Trophoblast cell (in vitro differentiated cells and primary cell): ENCODE results near the gene ZSCAN20.

Source experiments
- DNase-seq, 2 donors: peaks; one replicate each; pipeline ENCODE4 v3.0.0-alpha.2; 2016
- H2AFZ ChIP-seq: 2 replicates; pipeline ENCODE4 v1.6.1; 2013; ENCODE audit warnings: low read length, moderate library complexity, mild to moderate bottlenecking; ENCODE audit not compliant: insufficient read depth, poor library complexity
- H2AK5ac ChIP-seq: 2 replicates; pipeline ENCODE4 v1.6.1; 2013; ENCODE audit warnings: mild to moderate bottlenecking, low read length
- H2BK120ac ChIP-seq: 2 replicates; pipeline ENCODE4 v1.6.1; 2013; ENCODE audit warnings: low read length, mild to moderate bottlenecking, moderate library complexity; ENCODE audit not compliant: insufficient read depth, poor library complexity
- H2BK12ac ChIP-seq: 2 replicates; pipeline ENCODE4 v1.6.1; 2013; ENCODE audit warnings: mild to moderate bottlenecking, low read length, moderate library complexity
- H2BK5ac ChIP-seq: 2 replicates; pipeline ENCODE4 v1.6.1; 2013; ENCODE audit warnings: low read length, low read depth, moderate library complexity, mild to moderate bottlenecking; ENCODE audit not compliant: poor library complexity
- H3K14ac ChIP-seq: 2 replicates; pipeline ENCODE4 v1.6.1; 2013; ENCODE audit warnings: mild to moderate bottlenecking, low read length
- H3K18ac ChIP-seq: 2 replicates; pipeline ENCODE4 v1.6.1; 2013; ENCODE audit warnings: mild to moderate bottlenecking, low read length
- H3K23ac ChIP-seq: 2 replicates; pipeline ENCODE4 v1.6.1; 2013; ENCODE audit warnings: low read length
- H3K27ac ChIP-seq: 2 replicates; pipeline ENCODE4 v1.5.1; 2013; ENCODE audit warnings: low read depth, mild to moderate bottlenecking, inconsistent platforms, low read length, moderate library complexity
- H3K27me3 ChIP-seq: 2 replicates; pipeline ENCODE4 v1.6.1; 2013; ENCODE audit warnings: inconsistent platforms, mild to moderate bottlenecking, low read length, moderate library complexity; ENCODE audit not compliant: insufficient read depth
- H3K36me3 ChIP-seq, 2 experiments: 1 replicate in 1 of 2; 2 replicates in 1 of 2; pipeline ENCODE4 v1.6.1; 2013; ENCODE audit warnings: low read length in 2 of 2, mild to moderate bottlenecking in 2 of 2, moderate library complexity in 1 of 2; ENCODE audit not compliant: insufficient read depth in 2 of 2, control insufficient read depth in 1 of 2
- H3K4ac ChIP-seq: 2 replicates; pipeline ENCODE4 v1.6.1; 2013; ENCODE audit warnings: low read depth, mild to moderate bottlenecking, low read length, moderate library complexity
- H3K4me1 ChIP-seq, 2 experiments: 1 replicate in 1 of 2; 2 replicates in 1 of 2; pipeline ENCODE4 v1.6.1; 2013; ENCODE audit warnings: low read length in 2 of 2, mild to moderate bottlenecking in 2 of 2, moderate library complexity in 1 of 2; ENCODE audit not compliant: insufficient read depth in 2 of 2, control insufficient read depth in 1 of 2
- H3K4me2 ChIP-seq: 2 replicates; pipeline ENCODE4 v1.6.1; 2013; ENCODE audit warnings: inconsistent platforms, mild to moderate bottlenecking, low read length, moderate library complexity
- H3K4me3 ChIP-seq: 2 replicates; pipeline ENCODE4 v1.5.1; 2013; ENCODE audit warnings: mild to moderate bottlenecking, low read depth, low read length, inconsistent platforms
- H3K79me1 ChIP-seq: one replicate; pipeline ENCODE4 v1.6.1; 2013; ENCODE audit warnings: low read length
- H3K79me2 ChIP-seq: 2 replicates; pipeline ENCODE4 v1.6.1; 2013; ENCODE audit warnings: low read length, mild to moderate bottlenecking; ENCODE audit not compliant: control insufficient read depth, insufficient read depth, poor library complexity
- H3K9ac ChIP-seq: 2 replicates; pipeline ENCODE4 v1.6.1; 2013; ENCODE audit warnings: mild to moderate bottlenecking, low read length
- H3K9me3 ChIP-seq: 2 replicates; pipeline ENCODE4 v1.6.1; 2013; ENCODE audit warnings: low read depth, mild to moderate bottlenecking, control low read depth, inconsistent platforms, low read length; ENCODE audit not compliant: insufficient read depth
- H4K12ac ChIP-seq: 2 replicates; pipeline ENCODE4 v1.6.1; 2013; ENCODE audit warnings: low read depth, mild to moderate bottlenecking, low read length, moderate library complexity
- H4K8ac ChIP-seq: 2 replicates; pipeline ENCODE4 v1.6.1; 2013; ENCODE audit warnings: low read depth, mild to moderate bottlenecking, low read length, moderate library complexity
- H4K91ac ChIP-seq: one replicate; pipeline ENCODE4 v1.6.1; 2013; ENCODE audit warnings: low read depth, mild to moderate bottlenecking, low read length, moderate library complexity
- WGBS: extraction: QIAGEN DNeasy Blood & Tissue Kit; methylation state at CpG from one replicate; pipeline ENCODE4 v1.1.7; 2013; ENCODE audit warnings: missing lambda C conversion rate; ENCODE audit not compliant: insufficient read length, insufficient coverage; ENCODE audit errors: extremely low coverage; 5-methylcytosine and 5-hydroxymethylcytosine counted together

The ZSCAN20 gene

DNA sequence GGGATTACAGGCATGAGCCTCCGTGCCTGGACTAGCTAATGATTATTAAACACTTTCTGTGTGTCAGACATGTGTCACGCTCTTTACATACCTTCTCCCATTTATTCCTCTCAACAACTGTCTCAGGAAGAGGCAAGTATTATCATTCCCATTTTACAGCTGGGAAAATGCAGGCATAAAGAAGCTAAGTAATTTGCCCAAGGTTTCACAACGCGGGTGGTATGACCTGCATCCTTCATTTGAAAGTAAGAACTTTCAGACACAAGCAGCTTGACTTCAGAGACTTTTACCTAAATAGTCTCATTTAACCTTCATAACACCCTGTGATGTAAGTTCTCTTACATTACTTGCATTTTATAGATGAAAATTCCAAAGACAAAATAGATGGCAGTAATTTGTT is 1.0 kb upstream of the ZSCAN20 start:
- peaks cover 3% of the 10 kb centered on the region for H3K79me1 ChIP-seq
- no peak overlapping the region for H2AK5ac ChIP-seq
- H3K9me3 ChIP-seq, result no peaks in the 10 kb centered on the region
- H4K8ac ChIP-seq, result no peak overlapping the region
- H3K4me2 ChIP-seq, result no peak overlapping the region
- H3K18ac ChIP-seq, result no peak overlapping the region
- no peak overlapping the region for H3K27ac ChIP-seq
- H2BK5ac ChIP-seq, result no peak overlapping the region
- H3K23ac ChIP-seq, result no peak overlapping the region
- H3K79me2 ChIP-seq, result no peaks in the 10 kb centered on the region
- no peak overlapping the region for H3K14ac ChIP-seq
- no peak overlapping the region for H2BK12ac ChIP-seq
- H4K91ac ChIP-seq, result no peak overlapping the region
- H3K4me3 ChIP-seq, result no peak overlapping the region
- no peak overlapping the region for H3K4ac ChIP-seq
- H2BK120ac ChIP-seq, result no peak overlapping the region
- no peaks in the 10 kb centered on the region for H3K27me3 ChIP-seq
- H3K9ac ChIP-seq, result no peak overlapping the region
- WGBS, result no CpG with 5 or more reads among the region's 4 CpGs
- peak; percentile 78 to 93 for DNase-seq
- peaks cover 0 to 8% of the 10 kb centered on the region in 2 experiments for H3K4me1 ChIP-seq
- no peak overlapping the region for H4K12ac ChIP-seq
- no peak overlapping the region for H2AFZ ChIP-seq
- H3K36me3 ChIP-seq, result no peaks in the 10 kb centered on the region

DNA sequence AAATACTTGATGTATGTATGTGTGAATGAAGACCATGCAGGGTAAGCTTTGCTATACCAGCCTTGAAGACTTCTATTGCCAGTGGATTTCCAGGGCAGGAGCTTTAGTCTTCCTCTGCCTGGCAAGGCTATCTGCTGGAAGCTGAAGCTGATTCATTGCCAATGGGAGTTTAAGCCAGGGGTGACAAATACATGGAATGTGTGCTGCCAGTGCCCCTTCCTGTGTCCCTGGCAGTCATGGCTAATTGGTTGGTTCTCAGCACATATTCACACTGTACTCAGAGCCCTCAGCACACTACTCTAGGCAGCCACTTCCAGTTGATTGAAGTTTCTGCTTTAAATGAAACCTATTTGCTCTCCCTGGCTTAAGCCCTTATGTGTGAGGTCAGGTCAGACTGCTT is 1.5 kb downstream of the ZSCAN20 start:
- no peak overlapping the region for H3K4ac ChIP-seq
- H3K14ac ChIP-seq, result no peak overlapping the region
- H3K4me2 ChIP-seq, result no peak overlapping the region
- no peak overlapping the region for H2BK5ac ChIP-seq
- peaks cover 0 to 8% of the 10 kb centered on the region in 2 experiments for H3K4me1 ChIP-seq
- H3K79me1 ChIP-seq, result peaks cover 3% of the 10 kb centered on the region
- H3K23ac ChIP-seq, result no peak overlapping the region
- no peaks in the 10 kb centered on the region for H3K9me3 ChIP-seq
- no peak overlapping the region for H4K12ac ChIP-seq
- no peak overlapping the region for H3K9ac ChIP-seq
- no peak overlapping the region for H3K18ac ChIP-seq
- no peaks in the 10 kb centered on the region for H3K27me3 ChIP-seq
- no peak for DNase-seq
- H2AK5ac ChIP-seq, result no peak overlapping the region
- H4K8ac ChIP-seq, result no peak overlapping the region
- peaks cover 0 to under 1% of the 10 kb centered on the region in 2 experiments for H3K36me3 ChIP-seq
- H2BK120ac ChIP-seq, result no peak overlapping the region
- H3K27ac ChIP-seq, result no peak overlapping the region
- no peak overlapping the region for H3K4me3 ChIP-seq
- H3K79me2 ChIP-seq, result no peaks in the 10 kb centered on the region
- no peak overlapping the region for H2BK12ac ChIP-seq
- H4K91ac ChIP-seq, result no peak overlapping the region
- no peak overlapping the region for H2AFZ ChIP-seq

- peaks cover 0 to 8% of the 10 kb centered on the region in 2 experiments for H3K4me1 ChIP-seq
- no CpG with 5 or more reads among the region's 4 CpGs for WGBS
Observed at GRCh38 chr1:33477451-33477850, 5.0 kb downstream of the ZSCAN20 start.

GRCh38 chr1:33482412-33482811 is 10.0 kb downstream of the ZSCAN20 start:
- H3K9ac ChIP-seq, result no peak overlapping the region
- no peak overlapping the region for H3K23ac ChIP-seq
- no peaks in the 10 kb centered on the region for H3K79me1 ChIP-seq
- no peak overlapping the region for H4K91ac ChIP-seq
- no peak overlapping the region for H2AK5ac ChIP-seq
- H3K27me3 ChIP-seq, result no peaks in the 10 kb centered on the region
- no peak overlapping the region for H4K8ac ChIP-seq
- H4K12ac ChIP-seq, result no peak overlapping the region
- H3K4me2 ChIP-seq, result no peak overlapping the region
- no peak overlapping the region for H3K4ac ChIP-seq
- H3K9me3 ChIP-seq, result no peaks in the 10 kb centered on the region
- no peak overlapping the region for H2BK5ac ChIP-seq
- no peak overlapping the region for H3K18ac ChIP-seq
- no peak overlapping the region for H2AFZ ChIP-seq
- DNase-seq, result no peak
- H2BK12ac ChIP-seq, result no peak overlapping the region
- H3K4me1 ChIP-seq, result no peaks in the 10 kb centered on the region
- H3K79me2 ChIP-seq, result no peaks in the 10 kb centered on the region
- H3K14ac ChIP-seq, result no peak overlapping the region
- H3K4me3 ChIP-seq, result no peak overlapping the region
- no peak overlapping the region for H3K27ac ChIP-seq
- peaks cover 9 to 12% of the 10 kb centered on the region in 2 experiments for H3K36me3 ChIP-seq
- H2BK120ac ChIP-seq, result no peak overlapping the region
- no CpG with 5 or more reads among the region's 2 CpGs for WGBS

More at GRCh38 chr1:33477451-33477850, 5.0 kb downstream of the ZSCAN20 start:
- no peak for DNase-seq
- no peak overlapping the region for H4K8ac ChIP-seq
- H3K9ac ChIP-seq, result no peak overlapping the region
- H3K18ac ChIP-seq, result no peak overlapping the region
- no peak overlapping the region for H2BK5ac ChIP-seq
- no peak overlapping the region for H3K4ac ChIP-seq
- H3K36me3 ChIP-seq, result peaks cover 4 to 9% of the 10 kb centered on the region in 2 experiments
- no peak overlapping the region for H2AFZ ChIP-seq
- no peak overlapping the region for H3K27ac ChIP-seq
- no peak overlapping the region for H3K23ac ChIP-seq
- no peak overlapping the region for H4K12ac ChIP-seq
- H2BK12ac ChIP-seq, result no peak overlapping the region
- no peak overlapping the region for H4K91ac ChIP-seq
- peaks cover 3% of the 10 kb centered on the region for H3K79me1 ChIP-seq
- no peaks in the 10 kb centered on the region for H3K79me2 ChIP-seq
- no peak overlapping the region for H3K4me3 ChIP-seq
- H3K14ac ChIP-seq, result no peak overlapping the region
- no peak overlapping the region for H2AK5ac ChIP-seq
- no peaks in the 10 kb centered on the region for H3K27me3 ChIP-seq
- no peaks in the 10 kb centered on the region for H3K9me3 ChIP-seq
- H3K4me2 ChIP-seq, result no peak overlapping the region
- H2BK120ac ChIP-seq, result no peak overlapping the region
